Skeletal muscle satellite cell (primary cell): Measurements from ENCODE around the gene SH3BP2.
"Not testable (repeated sequence)": the region's sequence is repeated elsewhere in the genome, so short reads cannot be mapped to it uniquely, and the experiment has no call there.

ENCODE experiments used
- H3K27me3 ChIP-seq: 2 replicates; pipeline ENCODE4 v1.7.0; 2013; ENCODE audit warnings: low read length; ENCODE audit not compliant: control insufficient read depth, insufficient read depth
- H3K36me3 ChIP-seq: 2 replicates; pipeline ENCODE4 v1.7.0; 2013; ENCODE audit warnings: mild to moderate bottlenecking, control low read depth, low read length; ENCODE audit not compliant: insufficient read depth
- H3K4me1 ChIP-seq: 2 replicates; pipeline ENCODE4 v1.7.0; 2013; ENCODE audit warnings: low read length; ENCODE audit not compliant: control insufficient read depth, insufficient read depth
- H3K4me2 ChIP-seq: 2 replicates; pipeline ENCODE4 v1.7.0; 2013; ENCODE audit warnings: mild to moderate bottlenecking, low read length
- H3K4me3 ChIP-seq: 2 replicates; pipeline ENCODE4 v1.7.0; 2013; ENCODE audit warnings: low read length
- H3K9ac ChIP-seq: 2 replicates; pipeline ENCODE4 v1.7.0; 2013; ENCODE audit warnings: mild to moderate bottlenecking, low read depth, low read length, moderate library complexity
- H3K9me3 ChIP-seq: replicated peaks from 2 replicates; pipeline ENCODE4 v1.7.0; 2013; ENCODE audit warnings: mild to moderate bottlenecking, control low read depth, low read length

SH3BP2 gene

GRCh38 chr4:2767046-2767704, 25.7 kb upstream of the SH3BP2 start:
- Histone ChIP-seq H3K4me2 (no peak overlapping the region), H3K4me1 (peaks cover 6% of the 10 kb centered on the region), H3K9me3 (no peaks in the 10 kb centered on the region), H3K36me3 (no peaks in the 10 kb centered on the region), H3K4me3 (no peak overlapping the region), H3K27me3 (no peaks in the 10 kb centered on the region), H3K9ac (no peak overlapping the region)

DNA sequence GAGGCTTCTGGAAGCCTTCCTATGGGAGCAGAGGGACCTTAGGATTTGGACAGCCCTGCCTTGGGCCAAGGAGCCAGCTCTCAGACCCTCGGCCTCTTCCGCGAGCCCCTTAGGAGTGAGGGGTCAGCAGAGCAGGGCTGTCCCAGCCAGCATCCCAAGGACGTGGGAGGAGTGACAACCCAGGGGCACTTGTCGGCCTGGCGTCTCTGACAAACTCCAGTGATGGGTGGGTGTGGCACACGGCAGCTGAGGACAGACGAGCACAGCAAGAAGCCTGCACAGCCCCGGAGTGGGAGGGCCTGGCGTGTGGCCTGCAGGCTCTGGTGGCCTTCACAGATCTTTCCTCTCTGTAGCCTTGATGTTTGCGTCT, 25.2 kb upstream of the SH3BP2 start:
- no peak overlapping the region for H3K4me3 ChIP-seq
- no peaks in the 10 kb centered on the region for H3K36me3 ChIP-seq
- peaks cover 6% of the 10 kb centered on the region for H3K4me1 ChIP-seq
- no peak overlapping the region for H3K9ac ChIP-seq
- no peaks in the 10 kb centered on the region for H3K27me3 ChIP-seq
- no peak overlapping the region for H3K4me2 ChIP-seq
- no peaks in the 10 kb centered on the region for H3K9me3 ChIP-seq

DNA sequence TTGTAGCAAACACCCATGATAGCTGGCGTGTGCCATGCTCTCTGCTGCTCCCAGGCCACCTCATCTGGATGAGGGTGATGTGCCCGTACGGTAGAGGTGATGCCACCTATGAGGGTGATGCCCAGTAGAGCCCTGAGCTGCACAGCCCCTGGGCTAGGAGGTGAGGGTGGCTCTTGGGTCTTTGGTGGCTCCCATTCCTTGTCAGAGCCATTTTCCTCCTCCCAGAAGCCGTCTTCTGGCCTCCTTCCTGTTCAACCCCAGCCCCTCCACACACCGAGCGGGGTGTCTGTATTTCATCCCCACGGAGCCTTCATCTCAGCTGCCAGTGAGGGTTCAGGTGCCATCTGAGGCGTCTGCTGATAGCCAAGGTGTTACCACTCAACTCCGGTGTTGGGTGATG, 24.8 kb upstream of the SH3BP2 start:
- peaks cover 6% of the 10 kb centered on the region for H3K4me1 ChIP-seq
- H3K4me2 ChIP-seq = no peak overlapping the region
- no peaks in the 10 kb centered on the region for H3K27me3 ChIP-seq
- no peaks in the 10 kb centered on the region for H3K36me3 ChIP-seq
- H3K4me3 ChIP-seq = no peak overlapping the region
- H3K9ac ChIP-seq = no peak overlapping the region
- H3K9me3 ChIP-seq = no peaks in the 10 kb centered on the region

- Histone ChIP-seq H3K4me2 (no peak overlapping the region), H3K4me1 (no peaks in the 10 kb centered on the region), H3K27me3 (no peaks in the 10 kb centered on the region), H3K9ac (no peak overlapping the region), H3K4me3 (no peak overlapping the region), H3K9me3 (no peaks in the 10 kb centered on the region), H3K36me3 (no peaks in the 10 kb centered on the region)
Measured at GRCh38 chr4:2768921-2769336, 24.0 kb upstream of the SH3BP2 start.

GRCh38 chr4:2771264-2771663, 21.6 kb upstream of the SH3BP2 start:
- H3K4me3 ChIP-seq = no peak overlapping the region
- no peaks in the 10 kb centered on the region for H3K36me3 ChIP-seq
- H3K4me1 ChIP-seq = no peaks in the 10 kb centered on the region
- no peaks in the 10 kb centered on the region for H3K9me3 ChIP-seq
- H3K4me2 ChIP-seq = no peak overlapping the region
- H3K9ac ChIP-seq = no peak overlapping the region
- H3K27me3 ChIP-seq = no peaks in the 10 kb centered on the region

DNA sequence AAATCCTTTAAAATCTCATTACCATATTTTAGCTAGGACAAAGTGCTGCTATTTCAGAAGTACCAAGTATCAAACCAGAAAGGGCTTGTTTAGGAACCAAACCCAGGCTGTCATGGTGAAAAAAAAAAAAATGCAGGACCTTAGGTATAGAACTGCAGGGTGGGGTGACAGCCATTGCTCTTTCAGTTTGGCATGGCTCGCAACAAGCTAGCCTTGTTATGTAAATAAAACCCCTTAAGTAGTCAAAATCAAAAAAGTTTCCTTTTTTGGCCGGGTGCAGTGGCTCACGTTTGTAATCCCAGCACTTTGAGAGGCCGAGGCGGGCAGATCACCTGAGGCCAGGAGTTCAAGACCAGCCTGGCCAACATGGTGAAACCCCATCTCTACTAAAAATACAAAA, 12.2 kb upstream of the SH3BP2 start:
- not testable (repeated sequence) for H3K4me3 ChIP-seq, H3K4me2 ChIP-seq, H3K9ac ChIP-seq, H3K27me3 ChIP-seq, H3K9me3 ChIP-seq, H3K4me1 ChIP-seq, H3K36me3 ChIP-seq

- Histone ChIP-seq H3K36me3 (no peaks in the 10 kb centered on the region), H3K4me2 (no peak overlapping the region), H3K9me3 (peaks cover 9% of the 10 kb centered on the region), H3K4me3 (no peak overlapping the region), H3K27me3 (peaks cover 8% of the 10 kb centered on the region), H3K4me1 (no peaks in the 10 kb centered on the region), H3K9ac (no peak overlapping the region)
Measured at GRCh38 chr4:2781911-2782310, 11.0 kb upstream of the SH3BP2 start.

GRCh38 chr4:2783790-2784189, 9.1 kb upstream of the SH3BP2 start:
- Histone ChIP-seq H3K4me2 (no peak overlapping the region), H3K4me3 (no peak overlapping the region), H3K4me1 (no peaks in the 10 kb centered on the region), H3K36me3 (no peaks in the 10 kb centered on the region), H3K9me3 (peaks cover 9% of the 10 kb centered on the region), H3K9ac (no peak overlapping the region), H3K27me3 (peaks cover 8% of the 10 kb centered on the region)

DNA sequence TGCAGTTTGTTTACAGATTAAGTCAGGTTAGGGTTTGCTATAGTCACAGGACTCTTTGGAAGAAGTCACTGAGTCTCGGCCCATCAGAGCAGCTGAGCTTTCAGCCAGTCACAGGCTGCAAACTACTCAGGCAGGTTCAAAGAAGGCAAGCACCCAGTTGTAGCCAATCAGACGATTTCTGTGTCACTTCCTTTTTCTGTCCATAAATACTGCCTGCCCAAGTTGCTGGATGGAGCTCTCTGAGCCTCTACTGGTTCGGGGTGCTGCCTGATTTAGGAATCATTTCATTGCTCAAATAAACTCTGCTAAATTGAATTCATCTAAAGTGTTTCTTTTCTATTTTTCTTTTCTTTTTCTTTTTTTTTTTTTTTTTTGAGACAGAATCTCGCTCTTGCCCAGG, 7.3 kb upstream of the SH3BP2 start:
- no peaks in the 10 kb centered on the region for H3K4me1 ChIP-seq
- no peak overlapping the region for H3K9ac ChIP-seq
- H3K36me3 ChIP-seq = no peaks in the 10 kb centered on the region

DNA sequence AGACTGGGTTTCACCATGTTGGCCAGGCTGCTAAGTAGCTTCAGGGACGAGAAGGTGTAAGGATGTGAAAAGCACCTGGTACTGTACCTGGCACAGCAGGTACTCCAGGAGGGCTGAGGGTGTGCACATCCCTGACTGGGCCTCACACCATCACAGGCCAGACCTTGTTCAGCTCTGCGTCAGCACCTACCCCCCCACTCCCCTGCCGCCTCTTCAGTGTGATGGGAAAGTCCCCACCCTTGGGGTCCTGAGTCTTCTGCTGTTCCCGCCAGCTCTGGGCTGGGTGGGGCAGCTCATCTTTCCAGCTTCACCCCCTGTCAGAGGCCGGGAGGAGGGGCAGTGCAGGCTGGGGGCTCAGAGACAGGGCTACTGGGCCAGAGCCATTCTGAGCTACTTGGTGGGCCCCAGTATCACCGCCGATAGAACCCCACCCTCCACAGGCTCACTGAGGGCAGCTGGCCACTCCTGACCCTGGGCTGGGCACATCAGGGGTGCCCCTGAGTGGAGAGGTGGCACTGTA, 6.7 kb upstream of the SH3BP2 start:
- Histone ChIP-seq H3K9ac (no peak overlapping the region), H3K4me1 (no peaks in the 10 kb centered on the region), H3K36me3 (no peaks in the 10 kb centered on the region), H3K27me3 (peaks cover 8% of the 10 kb centered on the region), H3K9me3 (peaks cover 9% of the 10 kb centered on the region), H3K4me3 (no peak overlapping the region), H3K4me2 (no peak overlapping the region)

More for the DNA sequence above, 7.3 kb upstream of the SH3BP2 start:
- H3K9me3 ChIP-seq = peaks cover 9% of the 10 kb centered on the region
- peaks cover 8% of the 10 kb centered on the region for H3K27me3 ChIP-seq
- H3K4me2 ChIP-seq = no peak overlapping the region
- H3K4me3 ChIP-seq = no peak overlapping the region

GRCh38 chr4:2786794-2787229, 6.1 kb upstream of the SH3BP2 start:
- H3K4me2 ChIP-seq = no peak overlapping the region
- H3K9ac ChIP-seq = no peak overlapping the region
- H3K9me3 ChIP-seq = peaks cover 4% of the 10 kb centered on the region
- no peaks in the 10 kb centered on the region for H3K4me1 ChIP-seq
- no peaks in the 10 kb centered on the region for H3K36me3 ChIP-seq
- peaks cover 8% of the 10 kb centered on the region for H3K27me3 ChIP-seq
- no peak overlapping the region for H3K4me3 ChIP-seq
